ENCODE data around the gene RNF181. TPM values are rescaled to one million over a fixed set of nuclear protein-coding genes. Genes with fewer than 3 reads are reported as not detected.
"Not testable (repeated sequence)": the region's sequence is repeated elsewhere in the genome, so short reads cannot be mapped to it uniquely, and the experiment has no call there.

The RNF181 gene
- total RNA-seq, 1 donor from 2014 or later = 74.1 TPM

- Histone ChIP-seq H3K27ac (ENCODE audit: low read depth, low read length) (peak overlapping the region; percentile 72), H3K36me3 (ENCODE audit: control insufficient read depth in 3 of 3, insufficient read depth in 3 of 3, low read length in 3 of 3) (peaks cover 13 to 15% (median 15%) of the 10 kb centered on the region in 3 donors), H3K4me1 (ENCODE audit: control insufficient read depth in 3 of 3, insufficient read depth in 3 of 3, low read length in 3 of 3) (peaks cover 75 to 80% (median 79%) of the 10 kb centered on the region in 3 donors)
- H3K9ac ChIP-seq (ENCODE audit: low read depth in 1 of 3, low read length in 3 of 3); H3K4me3 ChIP-seq (ENCODE audit: low read length in 3 of 3); H3K27me3 ChIP-seq (ENCODE audit: control insufficient read depth in 3 of 3, insufficient read depth in 3 of 3, low read length in 3 of 3); H3K9me3 ChIP-seq (ENCODE audit: control insufficient read depth in 3 of 3, low read length in 3 of 3): not testable (repeated sequence)
These were observed 3.2 kb upstream of the RNF181 start for GRCh38 chr2:85592299-85592698.

DNA sequence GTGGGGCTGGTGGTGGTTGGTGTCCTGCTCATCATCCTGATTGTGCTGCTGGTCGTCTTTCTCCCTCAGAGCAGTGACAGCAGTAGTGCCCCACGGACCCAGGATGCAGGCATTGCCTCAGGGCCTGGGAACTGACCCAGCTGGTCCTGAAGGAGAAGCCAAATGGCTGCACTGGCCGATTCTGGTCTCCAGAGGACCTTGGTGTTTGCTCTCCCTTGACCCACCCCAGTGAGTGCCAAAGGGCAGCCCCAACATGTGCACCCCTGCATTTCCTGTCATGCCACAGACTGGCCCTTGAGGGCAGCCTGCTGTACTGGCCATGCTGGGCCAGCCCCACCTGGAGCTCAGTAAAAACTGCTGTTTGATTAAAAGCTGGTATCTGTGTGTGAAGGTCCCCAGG lies 2.5 kb upstream of the RNF181 start:
- Histone ChIP-seq H3K27me3 (ENCODE audit: control insufficient read depth in 3 of 3, insufficient read depth in 3 of 3, low read length in 3 of 3) (no peaks in the 10 kb centered on the region), H3K9ac (ENCODE audit: low read depth in 1 of 3, low read length in 3 of 3) (no peak overlapping the region), H3K27ac (ENCODE audit: low read depth, low read length) (no peak overlapping the region), H3K36me3 (ENCODE audit: control insufficient read depth in 3 of 3, insufficient read depth in 3 of 3, low read length in 3 of 3) (peaks cover 18 to 20% (median 20%) of the 10 kb centered on the region in 3 donors), H3K4me1 (ENCODE audit: control insufficient read depth in 3 of 3, insufficient read depth in 3 of 3, low read length in 3 of 3) (peaks cover 68 to 77% (median 74%) of the 10 kb centered on the region in 3 donors), H3K9me3 (ENCODE audit: control insufficient read depth in 3 of 3, low read length in 3 of 3) (no peaks in the 10 kb centered on the region), H3K4me3 (ENCODE audit: low read length in 3 of 3) (no peak overlapping the region)

GRCh38 chr2:85594715-85595300 lies 737 bp upstream of the RNF181 start:
- Histone ChIP-seq H3K4me1 (ENCODE audit: control insufficient read depth in 3 of 3, insufficient read depth in 3 of 3, low read length in 3 of 3) (peaks cover 56 to 69% (median 57%) of the 10 kb centered on the region in 3 donors), H3K9me3 (ENCODE audit: control insufficient read depth in 3 of 3, low read length in 3 of 3) (no peaks in the 10 kb centered on the region)

GRCh38 chr2:85596026-85596333 lies 435 bp downstream of the RNF181 start:
- Histone ChIP-seq H3K4me1 (ENCODE audit: control insufficient read depth in 3 of 3, insufficient read depth in 3 of 3, low read length in 3 of 3) (peaks cover 48 to 64% (median 55%) of the 10 kb centered on the region in 3 donors), H3K9ac (ENCODE audit: low read depth in 1 of 3, low read length in 3 of 3) (peak overlapping the region; percentile 97 to 99 (median 97)), H3K36me3 (ENCODE audit: control insufficient read depth in 3 of 3, insufficient read depth in 3 of 3, low read length in 3 of 3) (peaks cover 39 to 46% (median 42%) of the 10 kb centered on the region in 3 donors), H3K9me3 (ENCODE audit: control insufficient read depth in 3 of 3, low read length in 3 of 3) (no peaks in the 10 kb centered on the region), H3K27me3 (ENCODE audit: control insufficient read depth in 3 of 3, insufficient read depth in 3 of 3, low read length in 3 of 3) (no peaks in the 10 kb centered on the region), H3K27ac (ENCODE audit: low read depth, low read length) (peak overlapping the region; percentile 87), H3K4me3 (ENCODE audit: low read length in 3 of 3) (peak overlapping the region; percentile 83 to 99 (median 86))

More at GRCh38 chr2:85594715-85595300, 737 bp upstream of the RNF181 start:
- Histone ChIP-seq H3K27ac (ENCODE audit: low read depth, low read length) (peak overlapping the region; percentile 87), H3K27me3 (ENCODE audit: control insufficient read depth in 3 of 3, insufficient read depth in 3 of 3, low read length in 3 of 3) (no peaks in the 10 kb centered on the region), H3K4me3 (ENCODE audit: low read length in 3 of 3) (peak overlapping the region; percentile 83 to 99 (median 86)), H3K36me3 (ENCODE audit: control insufficient read depth in 3 of 3, insufficient read depth in 3 of 3, low read length in 3 of 3) (peaks cover 30 to 35% (median 35%) of the 10 kb centered on the region in 3 donors), H3K9ac (ENCODE audit: low read depth in 1 of 3, low read length in 3 of 3) (peak overlapping the region; percentile 97 to 99 (median 97))

GRCh38 chr2:85596486-85597143 lies 1.1 kb downstream of the RNF181 start:
- peaks cover 48 to 64% (median 55%) of the 10 kb centered on the region in 3 donors for H3K4me1 ChIP-seq (ENCODE audit: control insufficient read depth in 3 of 3, insufficient read depth in 3 of 3, low read length in 3 of 3)
- H3K27me3 ChIP-seq (ENCODE audit: control insufficient read depth in 3 of 3, insufficient read depth in 3 of 3, low read length in 3 of 3) = no peaks in the 10 kb centered on the region
- no peaks in the 10 kb centered on the region for H3K9me3 ChIP-seq (ENCODE audit: control insufficient read depth in 3 of 3, low read length in 3 of 3)
- H3K4me3 ChIP-seq (ENCODE audit: low read length in 3 of 3) = peak overlapping the region; percentile 83 to 99 (median 86)
- H3K9ac ChIP-seq (ENCODE audit: low read depth in 1 of 3, low read length in 3 of 3) = peak overlapping the region; percentile 97 to 99 (median 97)
- H3K27ac ChIP-seq (ENCODE audit: low read depth, low read length) = peak overlapping the region; percentile 87
- H3K36me3 ChIP-seq (ENCODE audit: control insufficient read depth in 3 of 3, insufficient read depth in 3 of 3, low read length in 3 of 3) = peaks cover 42 to 49% (median 45%) of the 10 kb centered on the region in 3 donors

GRCh38 chr2:85597241-85597640 lies 1.7 kb downstream of the RNF181 start:
- Histone ChIP-seq H3K27ac (ENCODE audit: low read depth, low read length) (no peak overlapping the region), H3K27me3 (ENCODE audit: control insufficient read depth in 3 of 3, insufficient read depth in 3 of 3, low read length in 3 of 3) (no peaks in the 10 kb centered on the region), H3K9ac (ENCODE audit: low read depth in 1 of 3, low read length in 3 of 3) (peak overlapping the region in 1 of 3 donors; percentile 3), H3K9me3 (ENCODE audit: control insufficient read depth in 3 of 3, low read length in 3 of 3) (no peaks in the 10 kb centered on the region), H3K36me3 (ENCODE audit: control insufficient read depth in 3 of 3, insufficient read depth in 3 of 3, low read length in 3 of 3) (peaks cover 42 to 49% (median 46%) of the 10 kb centered on the region in 3 donors), H3K4me1 (ENCODE audit: control insufficient read depth in 3 of 3, insufficient read depth in 3 of 3, low read length in 3 of 3) (peaks cover 47 to 63% (median 54%) of the 10 kb centered on the region in 3 donors), H3K4me3 (ENCODE audit: low read length in 3 of 3) (no peak overlapping the region)

GRCh38 chr2:85598594-85599340 lies 3.2 kb downstream of the RNF181 start:
- peaks cover 46 to 68% (median 48%) of the 10 kb centered on the region in 3 donors for H3K4me1 ChIP-seq (ENCODE audit: control insufficient read depth in 3 of 3, insufficient read depth in 3 of 3, low read length in 3 of 3)
- H3K27me3 ChIP-seq (ENCODE audit: control insufficient read depth in 3 of 3, insufficient read depth in 3 of 3, low read length in 3 of 3) = no peaks in the 10 kb centered on the region
- no peak overlapping the region for H3K27ac ChIP-seq (ENCODE audit: low read depth, low read length)
- H3K36me3 ChIP-seq (ENCODE audit: control insufficient read depth in 3 of 3, insufficient read depth in 3 of 3, low read length in 3 of 3) = peaks cover 37 to 42% (median 42%) of the 10 kb centered on the region in 3 donors
- no peak overlapping the region for H3K4me3 ChIP-seq (ENCODE audit: low read length in 3 of 3)
- H3K9me3 ChIP-seq (ENCODE audit: control insufficient read depth in 3 of 3, low read length in 3 of 3) = no peaks in the 10 kb centered on the region
- H3K9ac ChIP-seq (ENCODE audit: low read depth in 1 of 3, low read length in 3 of 3) = peak overlapping the region in 1 of 3 donors; percentile 8

DNA sequence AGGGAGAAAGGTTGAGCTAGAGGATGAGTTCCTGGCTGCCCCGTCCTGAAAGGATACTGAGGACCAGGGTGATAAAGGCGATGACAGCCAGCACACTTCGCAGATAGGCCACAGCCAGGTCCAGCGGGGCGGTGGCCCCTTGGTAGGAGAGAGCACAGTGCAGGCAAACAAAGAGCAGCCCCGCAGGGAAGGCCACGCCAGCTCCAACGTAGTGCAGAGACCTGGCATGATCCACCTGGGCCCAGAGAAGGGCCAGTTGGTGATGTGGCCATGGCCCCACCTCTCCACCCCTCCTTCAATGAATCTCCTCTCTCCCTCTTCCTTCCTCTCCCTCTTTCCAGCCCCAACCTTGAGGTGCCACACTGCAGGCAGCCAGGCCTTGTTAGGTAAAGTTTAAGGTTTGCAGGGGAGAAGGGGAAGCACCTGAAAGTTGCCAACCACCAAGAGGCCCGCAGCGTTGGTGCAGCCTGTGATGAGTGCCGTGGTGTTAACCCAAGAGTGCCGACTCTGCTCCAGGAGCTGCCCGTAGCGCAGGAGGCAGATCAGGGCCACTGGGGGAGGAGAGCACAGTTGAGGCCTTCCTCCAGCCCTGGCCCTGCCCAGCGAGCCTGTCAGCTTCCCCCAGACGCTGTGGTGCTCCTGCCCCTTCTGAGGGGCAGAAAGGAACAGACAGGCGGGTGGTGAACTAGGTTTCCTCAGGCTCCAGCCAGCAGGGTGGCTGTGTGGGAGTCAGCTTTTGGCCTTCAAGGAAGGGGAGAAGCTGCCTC lies 4.1 kb downstream of the RNF181 start:
- Histone ChIP-seq H3K36me3 (ENCODE audit: control insufficient read depth in 3 of 3, insufficient read depth in 3 of 3, low read length in 3 of 3) (peaks cover 37 to 42% (median 42%) of the 10 kb centered on the region in 3 donors), H3K9ac (ENCODE audit: low read depth in 1 of 3, low read length in 3 of 3) (peak overlapping the region in 1 of 3 donors; percentile 45), H3K4me3 (ENCODE audit: low read length in 3 of 3) (no peak overlapping the region), H3K4me1 (ENCODE audit: control insufficient read depth in 3 of 3, insufficient read depth in 3 of 3, low read length in 3 of 3) (peaks cover 48 to 68% (median 50%) of the 10 kb centered on the region in 3 donors), H3K27me3 (ENCODE audit: control insufficient read depth in 3 of 3, insufficient read depth in 3 of 3, low read length in 3 of 3) (no peaks in the 10 kb centered on the region), H3K9me3 (ENCODE audit: control insufficient read depth in 3 of 3, low read length in 3 of 3) (no peaks in the 10 kb centered on the region), H3K27ac (ENCODE audit: low read depth, low read length) (no peak overlapping the region)

- no peak overlapping the region for H3K4me3 ChIP-seq (ENCODE audit: low read length in 3 of 3)
- no peaks in the 10 kb centered on the region for H3K27me3 ChIP-seq (ENCODE audit: control insufficient read depth in 3 of 3, insufficient read depth in 3 of 3, low read length in 3 of 3)
- peaks cover 37 to 42% (median 42%) of the 10 kb centered on the region in 3 donors for H3K36me3 ChIP-seq (ENCODE audit: control insufficient read depth in 3 of 3, insufficient read depth in 3 of 3, low read length in 3 of 3)
- no peak overlapping the region for H3K27ac ChIP-seq (ENCODE audit: low read depth, low read length)
- H3K9ac ChIP-seq (ENCODE audit: low read depth in 1 of 3, low read length in 3 of 3) = peak overlapping the region in 1 of 3 donors; percentile 97
- peaks cover 49 to 67% (median 49%) of the 10 kb centered on the region in 3 donors for H3K4me1 ChIP-seq (ENCODE audit: control insufficient read depth in 3 of 3, insufficient read depth in 3 of 3, low read length in 3 of 3)
- no peaks in the 10 kb centered on the region for H3K9me3 ChIP-seq (ENCODE audit: control insufficient read depth in 3 of 3, low read length in 3 of 3)
These were observed 4.7 kb downstream of the RNF181 start for GRCh38 chr2:85600235-85600575.

Data from skeletal muscle tissue (tissue), 4 donors.